Suprapubic skin (tissue), 4 donors: Measurements from ENCODE around the gene NR2F2. TPM values are rescaled to one million over a fixed set of nuclear protein-coding genes. Genes with fewer than 3 reads are reported as not detected.

Experiments
- DNase-seq, 2 donors: peaks; one replicate each; pipeline ENCODE4 v3.0.0-alpha.2; 2019; ENCODE audit warnings: low spot score in 2 of 2
- H3K27ac ChIP-seq: fragments of 200-600 bp; sonication (generic); one replicate; pipeline ENCODE4 v1.5.1; 2019
- H3K27me3 ChIP-seq: fragments of 200-600 bp; sonication (generic); one replicate; pipeline ENCODE4 v1.5.1; 2019
- H3K36me3 ChIP-seq: fragments of 200-600 bp; sonication (generic); one replicate; pipeline ENCODE4 v1.5.1; 2019
- H3K4me1 ChIP-seq: fragments of 200-600 bp; sonication (generic); one replicate; pipeline ENCODE4 v1.5.1; 2019
- H3K4me3 ChIP-seq: fragments of 200-600 bp; sonication (generic); one replicate; pipeline ENCODE4 v1.5.1; 2019; ENCODE audit warnings: mild to moderate bottlenecking
- H3K9me3 ChIP-seq: fragments of 200-600 bp; sonication (generic); one replicate; pipeline ENCODE4 v1.5.1; 2019
- EP300 ChIP-seq: sonication (generic); formaldehyde crosslinking; IDR thresholded peaks from one replicate; pipeline ENCODE4 v1.6.1; 2017; ENCODE audit warnings: antibody characterized with exemption
- POLR2A ChIP-seq, 2 donors: fragments of 450-650 bp; IDR thresholded peaks; one replicate each; pipeline ENCODE4 v1.6.1; 2017; ENCODE audit warnings: antibody characterized with exemption in 2 of 2, mild to moderate bottlenecking in 2 of 2, moderate library complexity in 2 of 2
- POLR2AphosphoS5 ChIP-seq, 3 donors: sonication (generic); formaldehyde crosslinking; IDR thresholded peaks; one replicate each; pipeline ENCODE4 v1.6.1; 2017; ENCODE audit warnings: antibody characterized with exemption in 3 of 3
- WGBS: methylation state at CpG from one replicate; pipeline ENCODE4 v1.1.5; 2018; 5-methylcytosine and 5-hydroxymethylcytosine counted together
- total RNA-seq, 4 donors: library from RNA; depleted of rRNA; stranded (reverse); fragments of >200 nt; gene quantifications; one replicate each; pipeline ENCODE4 v1.1.0, GENCODE V29; 2016
- TF ChIP-seq, protein P1 (sequence below), 2 donors: fragments of 200-600 bp in 1 of 2; fragments of 450-650 bp in 1 of 2; sonication (generic) in 1 of 2; IDR thresholded peaks; one replicate each; pipeline ENCODE4 v1.5.1; 2016 to 2019; ENCODE audit warnings: antibody characterized with exemption in 2 of 2, mild to moderate bottlenecking in 1 of 2, moderate library complexity in 1 of 2

NR2F2 gene
- total RNA-seq, 4 donors from 2014 or later = 4.0 to 12.7 (median 7.1) TPM

- peaks cover 7% of the 10 kb centered on the region for H3K9me3 ChIP-seq
- H3K4me1 ChIP-seq = no peaks in the 10 kb centered on the region
- 61% methylated on average over 5 of the region's 5 CpGs for WGBS
- no peaks in the 10 kb centered on the region for H3K27me3 ChIP-seq
- H3K36me3 ChIP-seq = no peaks in the 10 kb centered on the region
- no peak overlapping the region for H3K27ac ChIP-seq
- DNase-seq = no peak
- H3K4me3 ChIP-seq = no peak overlapping the region
- TF ChIP-seq POLR2AphosphoS5 (IDR thresholded peaks at IDR 0.05) = no peak
- TF ChIP-seq EP300 = no peak
- TF ChIP-seq, protein P1, sequence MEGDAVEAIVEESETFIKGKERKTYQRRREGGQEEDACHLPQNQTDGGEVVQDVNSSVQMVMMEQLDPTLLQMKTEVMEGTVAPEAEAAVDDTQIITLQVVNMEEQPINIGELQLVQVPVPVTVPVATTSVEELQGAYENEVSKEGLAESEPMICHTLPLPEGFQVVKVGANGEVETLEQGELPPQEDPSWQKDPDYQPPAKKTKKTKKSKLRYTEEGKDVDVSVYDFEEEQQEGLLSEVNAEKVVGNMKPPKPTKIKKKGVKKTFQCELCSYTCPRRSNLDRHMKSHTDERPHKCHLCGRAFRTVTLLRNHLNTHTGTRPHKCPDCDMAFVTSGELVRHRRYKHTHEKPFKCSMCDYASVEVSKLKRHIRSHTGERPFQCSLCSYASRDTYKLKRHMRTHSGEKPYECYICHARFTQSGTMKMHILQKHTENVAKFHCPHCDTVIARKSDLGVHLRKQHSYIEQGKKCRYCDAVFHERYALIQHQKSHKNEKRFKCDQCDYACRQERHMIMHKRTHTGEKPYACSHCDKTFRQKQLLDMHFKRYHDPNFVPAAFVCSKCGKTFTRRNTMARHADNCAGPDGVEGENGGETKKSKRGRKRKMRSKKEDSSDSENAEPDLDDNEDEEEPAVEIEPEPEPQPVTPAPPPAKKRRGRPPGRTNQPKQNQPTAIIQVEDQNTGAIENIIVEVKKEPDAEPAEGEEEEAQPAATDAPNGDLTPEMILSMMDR (IDR thresholded peaks at IDR 0.05) = no peak
- no peak for TF ChIP-seq POLR2A (IDR thresholded peaks at IDR 0.05)
These were observed 29.7 kb upstream of the NR2F2 start for GRCh38 chr15:96300836-96301235.

DNA sequence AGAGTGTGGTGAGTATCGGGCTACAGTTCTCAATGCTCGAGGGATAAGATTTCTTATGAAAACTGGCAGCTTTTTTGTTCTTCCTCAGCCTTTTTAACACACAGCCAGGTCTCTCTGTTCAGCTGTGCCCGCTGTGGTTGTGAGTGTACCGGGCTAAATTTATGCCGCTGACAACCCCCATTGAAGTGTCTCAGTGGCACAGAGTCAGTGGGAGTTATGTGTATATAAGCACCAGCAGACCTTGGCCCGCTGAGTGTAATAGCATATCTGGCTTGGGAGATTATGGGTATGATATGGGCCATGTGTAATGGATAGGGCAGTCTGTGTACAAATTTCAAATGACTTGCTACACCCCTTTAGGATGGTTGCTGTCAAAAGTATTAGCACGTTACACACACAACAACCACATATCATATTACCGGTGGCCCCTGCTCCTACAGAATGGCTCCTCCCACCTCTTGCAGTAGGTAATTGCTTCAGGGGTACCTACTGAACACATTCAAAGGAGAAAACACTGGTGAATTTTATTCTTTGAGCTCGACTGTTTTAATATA, 26.9 kb upstream of the NR2F2 start:
- no peak for TF ChIP-seq EP300
- TF ChIP-seq POLR2A (IDR thresholded peaks at IDR 0.05) = no peak
- TF ChIP-seq, protein P1 (IDR thresholded peaks at IDR 0.05) = no peak
- TF ChIP-seq POLR2AphosphoS5 (IDR thresholded peaks at IDR 0.05) = no peak
- Histone ChIP-seq H3K4me1 (no peaks in the 10 kb centered on the region), H3K27me3 (no peaks in the 10 kb centered on the region), H3K9me3 (no peaks in the 10 kb centered on the region), H3K4me3 (no peak overlapping the region), H3K27ac (no peak overlapping the region), H3K36me3 (no peaks in the 10 kb centered on the region)
- DNase-seq = no peak
- 82% methylated on average over 9 of the region's 9 CpGs for WGBS

DNA sequence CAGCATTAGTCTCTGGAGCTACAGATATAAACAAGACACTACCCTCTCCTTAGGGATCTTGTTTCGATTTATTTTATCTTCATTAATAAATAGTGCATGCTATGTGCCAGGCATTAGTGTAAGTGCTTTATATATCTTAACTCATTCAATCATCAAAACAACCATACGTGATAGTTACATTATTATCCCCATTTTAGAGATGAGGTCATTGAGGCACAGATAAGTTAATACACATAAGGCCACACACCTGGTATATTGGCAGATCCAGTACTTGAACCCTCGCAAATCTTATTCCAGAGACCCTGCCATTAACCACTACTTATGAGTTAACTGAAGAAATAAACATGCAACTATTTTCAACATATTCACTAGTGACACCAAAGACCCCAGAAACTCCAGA, 25.7 kb upstream of the NR2F2 start:
- Histone ChIP-seq H3K27me3 (no peaks in the 10 kb centered on the region), H3K27ac (no peak overlapping the region), H3K9me3 (no peaks in the 10 kb centered on the region), H3K36me3 (no peaks in the 10 kb centered on the region), H3K4me3 (no peak overlapping the region), H3K4me1 (no peaks in the 10 kb centered on the region)
- WGBS = 61% methylated on average over 3 of the region's 3 CpGs
- TF ChIP-seq, protein P1 (IDR thresholded peaks at IDR 0.05) = no peak
- TF ChIP-seq POLR2AphosphoS5 (IDR thresholded peaks at IDR 0.05) (no peak), EP300 (no peak), POLR2A (IDR thresholded peaks at IDR 0.05) (no peak)
- no peak for DNase-seq

- Histone ChIP-seq H3K4me3 (no peak overlapping the region), H3K36me3 (no peaks in the 10 kb centered on the region), H3K27ac (no peak overlapping the region), H3K9me3 (no peaks in the 10 kb centered on the region), H3K4me1 (no peaks in the 10 kb centered on the region), H3K27me3 (no peaks in the 10 kb centered on the region)
- WGBS = 92% methylated on average over 1 of the region's 1 CpG
- DNase-seq = no peak
- TF ChIP-seq POLR2AphosphoS5 (IDR thresholded peaks at IDR 0.05) (no peak), POLR2A (IDR thresholded peaks at IDR 0.05) (no peak)
These were observed 24.2 kb upstream of the NR2F2 start for GRCh38 chr15:96306321-96306720.

DNA sequence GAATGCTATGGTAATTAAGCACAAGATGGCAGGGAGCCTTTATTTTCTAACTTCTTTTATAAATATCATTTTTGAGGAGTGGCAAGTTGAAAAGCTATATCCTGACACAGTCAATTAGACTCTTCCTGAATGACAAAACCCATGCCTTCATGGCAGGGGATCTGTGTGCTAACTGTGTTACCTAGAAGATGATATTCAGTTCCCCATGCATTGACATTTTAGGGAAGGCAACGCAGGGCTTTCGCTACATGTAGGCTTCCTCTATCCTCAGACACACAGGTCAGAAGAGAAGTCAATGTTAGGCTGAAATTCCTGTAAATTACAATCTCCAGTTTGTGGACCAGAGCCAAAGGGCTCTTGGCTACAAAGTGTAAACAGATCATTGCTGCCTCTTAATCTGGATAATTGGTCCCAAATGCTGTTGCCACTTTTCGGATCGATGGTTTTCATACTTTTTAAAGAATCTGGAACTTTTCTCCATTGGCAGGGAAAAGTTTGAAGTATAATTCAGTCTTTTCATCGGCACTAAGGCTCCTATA, 22.6 kb upstream of the NR2F2 start:
- Histone ChIP-seq H3K36me3 (no peaks in the 10 kb centered on the region), H3K27ac (no peak overlapping the region), H3K4me1 (peaks cover 7% of the 10 kb centered on the region), H3K4me3 (no peak overlapping the region), H3K9me3 (no peaks in the 10 kb centered on the region), H3K27me3 (no peaks in the 10 kb centered on the region)
- TF ChIP-seq POLR2A (IDR thresholded peaks at IDR 0.05) (no peak), EP300 (no peak), POLR2AphosphoS5 (IDR thresholded peaks at IDR 0.05) (no peak)
- TF ChIP-seq, protein P1 (IDR thresholded peaks at IDR 0.05) = no peak
- WGBS = 75% methylated on average over 5 of the region's 5 CpGs
- DNase-seq = no peak
